Measurements from ENCODE around the gene CTBP2.

The CTBP2 gene

DNA sequence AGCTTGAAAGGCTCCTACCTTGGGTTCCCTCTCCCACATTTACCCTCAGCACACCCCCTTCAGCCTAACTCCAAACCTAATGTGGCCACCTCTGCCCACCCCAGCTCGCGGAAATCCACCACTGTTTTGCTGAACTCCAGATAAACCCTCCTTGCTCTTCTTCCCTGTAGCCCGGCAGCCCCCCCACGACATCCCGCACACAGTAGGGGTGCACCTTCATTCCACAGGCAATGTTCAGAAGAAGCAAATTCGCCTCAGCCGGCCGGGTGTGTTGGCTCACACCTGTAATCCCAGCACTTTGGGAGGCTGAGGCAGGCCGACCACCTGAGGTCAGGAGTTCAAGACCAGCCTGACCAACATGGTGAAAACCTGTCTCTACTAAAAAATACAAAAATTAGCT, 17.4 kb downstream of the CTBP2 start:
- Histone ChIP-seq H3K36me3 (ENCODE audit: control insufficient read depth, insufficient read depth, low read length) (peaks cover 87% of the 10 kb centered on the region), H3K4me1 (ENCODE audit: control insufficient read depth, insufficient read depth, low read length, poor library complexity, severe bottlenecking) (peaks cover 13% of the 10 kb centered on the region), H3K9me3 (ENCODE audit: control insufficient read depth, low read length) (no peaks in the 10 kb centered on the region), H3K4me3 (ENCODE audit: extremely low read depth, insufficient read depth, low read length, poor library complexity, severe bottlenecking) (no peak overlapping the region), H3K27ac (ENCODE audit: low read depth, low read length, severe bottlenecking) (no peak overlapping the region)
- WGBS, 2 experiments (ENCODE audit: insufficient coverage in 2 of 2), result 94 to 95% methylated on average over 6 to 9 of the region's 9 CpGs

- H3K27ac ChIP-seq (ENCODE audit: low read depth, low read length, severe bottlenecking), result no peak overlapping the region
- 96 to 97% methylated on average over 9 to 10 of the region's 12 CpGs for WGBS, 2 experiments (ENCODE audit: insufficient coverage in 2 of 2)
- no peak overlapping the region for H3K4me3 ChIP-seq (ENCODE audit: extremely low read depth, insufficient read depth, low read length, poor library complexity, severe bottlenecking)
- no peaks in the 10 kb centered on the region for H3K9me3 ChIP-seq (ENCODE audit: control insufficient read depth, low read length)
- peaks cover 87% of the 10 kb centered on the region for H3K36me3 ChIP-seq (ENCODE audit: control insufficient read depth, insufficient read depth, low read length)
- peaks cover 13% of the 10 kb centered on the region for H3K4me1 ChIP-seq (ENCODE audit: control insufficient read depth, insufficient read depth, low read length, poor library complexity, severe bottlenecking)
These were observed 18.4 kb downstream of the CTBP2 start for GRCh38 chr10:125141860-125142484.

DNA sequence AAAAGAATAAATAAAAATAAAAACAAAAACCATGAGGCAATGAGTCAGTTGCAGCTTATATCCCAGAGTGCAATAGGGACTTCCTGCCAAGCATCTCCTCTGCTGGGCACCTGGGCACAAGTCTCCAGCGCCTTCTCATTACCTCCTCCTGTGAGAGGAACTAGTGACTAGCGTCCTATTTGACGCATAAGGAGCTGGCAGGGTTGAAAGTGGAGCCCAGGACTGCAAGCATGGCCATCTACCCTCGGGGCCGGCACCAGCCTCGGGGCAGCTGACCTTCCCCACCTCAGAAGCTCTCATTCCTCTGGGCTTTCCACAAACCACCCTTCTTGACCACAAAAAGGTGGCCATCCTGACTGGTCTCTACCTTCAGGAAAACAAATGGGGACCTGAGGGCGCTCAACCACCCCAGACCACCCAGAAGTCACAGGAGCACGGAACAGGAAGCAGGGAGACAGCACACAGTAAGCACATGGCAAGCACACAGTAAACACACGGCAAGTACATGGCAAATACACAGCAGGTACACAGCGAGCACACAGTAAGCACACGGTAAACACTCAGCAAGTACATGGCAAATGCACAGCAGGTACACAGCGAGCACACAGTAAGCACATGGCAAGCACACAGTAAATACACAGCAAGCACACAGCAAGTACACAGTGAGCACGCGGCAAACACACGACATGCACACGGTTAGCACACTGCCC, 19.1 kb downstream of the CTBP2 start:
- Histone ChIP-seq H3K36me3 (ENCODE audit: control insufficient read depth, insufficient read depth, low read length) (peaks cover 88% of the 10 kb centered on the region), H3K4me1 (ENCODE audit: control insufficient read depth, insufficient read depth, low read length, poor library complexity, severe bottlenecking) (peaks cover 19% of the 10 kb centered on the region), H3K4me3 (ENCODE audit: extremely low read depth, insufficient read depth, low read length, poor library complexity, severe bottlenecking) (no peak overlapping the region), H3K27ac (ENCODE audit: low read depth, low read length, severe bottlenecking) (no peak overlapping the region), H3K9me3 (ENCODE audit: control insufficient read depth, low read length) (no peaks in the 10 kb centered on the region)
- 87 to 97% methylated on average over 8 to 11 of the region's 16 CpGs for WGBS, 2 experiments (ENCODE audit: insufficient coverage in 2 of 2)

GRCh38 chr10:125140151-125140550, 20.2 kb downstream of the CTBP2 start:
- Histone ChIP-seq H3K4me3 (ENCODE audit: extremely low read depth, insufficient read depth, low read length, poor library complexity, severe bottlenecking) (no peak overlapping the region), H3K27ac (ENCODE audit: low read depth, low read length, severe bottlenecking) (no peak overlapping the region), H3K9me3 (ENCODE audit: control insufficient read depth, low read length) (no peaks in the 10 kb centered on the region), H3K36me3 (ENCODE audit: control insufficient read depth, insufficient read depth, low read length) (peaks cover 88% of the 10 kb centered on the region), H3K4me1 (ENCODE audit: control insufficient read depth, insufficient read depth, low read length, poor library complexity, severe bottlenecking) (peaks cover 18% of the 10 kb centered on the region)
- WGBS, 2 experiments (ENCODE audit: insufficient coverage in 2 of 2), result 96 to 97% methylated on average over 7 to 9 of the region's 11 CpGs

DNA sequence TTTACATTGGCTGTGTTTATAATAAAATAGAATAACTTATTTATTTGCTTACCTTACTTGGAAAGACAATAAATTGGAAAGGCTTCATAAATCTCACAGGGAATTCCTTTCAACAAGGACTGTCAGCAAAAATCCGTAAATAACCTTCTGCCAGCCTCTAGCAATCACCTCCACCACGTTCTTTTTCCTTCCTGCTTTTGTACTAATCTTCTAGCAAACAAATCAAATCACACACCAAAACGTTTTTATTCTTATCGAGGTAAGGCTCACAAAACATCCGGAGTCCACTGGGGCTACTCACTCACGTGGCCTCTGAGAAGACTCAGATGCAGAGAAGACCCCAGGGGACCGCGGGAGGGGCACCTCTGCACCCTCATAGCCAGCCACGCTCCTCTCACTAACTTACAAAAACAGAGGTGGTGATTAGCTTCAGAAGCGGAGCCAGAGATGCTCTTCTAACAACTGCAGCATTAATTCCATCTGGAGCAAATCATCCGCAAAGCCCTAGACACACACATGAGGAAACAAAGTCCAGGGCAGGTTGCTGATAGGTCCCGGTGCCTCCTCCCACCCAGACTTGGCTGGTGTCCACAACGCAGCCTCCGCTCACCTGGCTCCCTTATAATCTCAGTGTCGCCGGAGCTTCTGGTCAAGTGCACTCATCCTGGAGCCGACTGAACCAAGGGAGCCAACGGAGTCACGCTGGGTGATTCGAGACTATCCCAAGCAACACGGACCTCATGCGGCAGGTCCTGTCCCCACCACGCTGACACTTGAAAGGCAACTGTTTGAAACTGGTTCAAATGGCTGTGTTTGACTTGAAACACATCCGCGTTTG, 22.5 kb downstream of the CTBP2 start:
- H3K9me3 ChIP-seq (ENCODE audit: control insufficient read depth, low read length), result no peaks in the 10 kb centered on the region
- WGBS, 2 experiments (ENCODE audit: insufficient coverage in 2 of 2), result 89 to 91% methylated on average over 22 to 25 of the region's 25 CpGs
- peaks cover 18% of the 10 kb centered on the region for H3K4me1 ChIP-seq (ENCODE audit: control insufficient read depth, insufficient read depth, low read length, poor library complexity, severe bottlenecking)
- peaks cover 91% of the 10 kb centered on the region for H3K36me3 ChIP-seq (ENCODE audit: control insufficient read depth, insufficient read depth, low read length)
- H3K4me3 ChIP-seq (ENCODE audit: extremely low read depth, insufficient read depth, low read length, poor library complexity, severe bottlenecking), result no peak overlapping the region
- H3K27ac ChIP-seq (ENCODE audit: low read depth, low read length, severe bottlenecking), result no peak overlapping the region

DNA sequence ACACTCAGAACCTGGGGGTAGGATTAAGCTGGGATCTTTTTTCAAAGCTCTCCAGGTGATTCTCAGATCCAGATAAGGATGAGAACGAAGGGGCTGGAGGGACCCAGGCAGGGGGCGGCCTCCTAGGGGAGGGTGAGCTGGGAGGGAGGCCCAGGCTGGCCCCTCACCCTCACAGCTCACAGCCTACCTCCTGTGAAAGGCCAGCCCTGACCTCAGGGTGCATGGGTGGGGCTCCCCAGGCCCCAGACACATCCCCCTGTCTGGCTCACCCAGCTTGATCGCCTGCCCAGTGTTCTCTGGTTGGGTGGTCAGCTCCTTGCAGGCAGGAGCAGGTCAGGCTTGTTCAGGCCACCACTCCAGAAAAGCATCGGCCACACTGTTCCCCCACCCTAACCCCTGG, 24.3 kb downstream of the CTBP2 start:
- no peak overlapping the region for H3K4me3 ChIP-seq (ENCODE audit: extremely low read depth, insufficient read depth, low read length, poor library complexity, severe bottlenecking)
- no peak overlapping the region for H3K27ac ChIP-seq (ENCODE audit: low read depth, low read length, severe bottlenecking)
- 100% methylated on average over 2 of the region's 4 CpGs for WGBS, 2 experiments (ENCODE audit: insufficient coverage in 2 of 2)
- peaks cover 14% of the 10 kb centered on the region for H3K4me1 ChIP-seq (ENCODE audit: control insufficient read depth, insufficient read depth, low read length, poor library complexity, severe bottlenecking)
- peaks cover 89% of the 10 kb centered on the region for H3K36me3 ChIP-seq (ENCODE audit: control insufficient read depth, insufficient read depth, low read length)
- H3K9me3 ChIP-seq (ENCODE audit: control insufficient read depth, low read length), result peaks cover 4% of the 10 kb centered on the region

DNA sequence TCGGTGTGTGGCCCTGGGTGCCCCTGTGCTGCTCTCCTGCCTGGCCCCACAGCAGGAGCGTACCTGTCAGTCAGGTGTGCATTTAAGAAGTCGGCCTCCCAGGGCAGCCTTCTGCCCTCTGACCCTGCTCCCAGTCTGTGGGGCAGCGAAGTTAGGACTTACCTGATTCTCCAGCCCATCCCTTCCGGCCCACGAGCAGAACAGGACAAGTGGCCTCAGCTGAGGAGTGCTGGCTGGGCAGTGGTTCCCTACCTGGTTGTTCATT, 24.7 kb downstream of the CTBP2 start:
- no peak overlapping the region for H3K27ac ChIP-seq (ENCODE audit: low read depth, low read length, severe bottlenecking)
- H3K4me1 ChIP-seq (ENCODE audit: control insufficient read depth, insufficient read depth, low read length, poor library complexity, severe bottlenecking), result peaks cover 14% of the 10 kb centered on the region
- no peak overlapping the region for H3K4me3 ChIP-seq (ENCODE audit: extremely low read depth, insufficient read depth, low read length, poor library complexity, severe bottlenecking)
- peaks cover 4% of the 10 kb centered on the region for H3K9me3 ChIP-seq (ENCODE audit: control insufficient read depth, low read length)
- peaks cover 90% of the 10 kb centered on the region for H3K36me3 ChIP-seq (ENCODE audit: control insufficient read depth, insufficient read depth, low read length)
- WGBS, 2 experiments (ENCODE audit: insufficient coverage in 2 of 2), result 93 to 95% methylated on average over 6 of the region's 6 CpGs

DNA sequence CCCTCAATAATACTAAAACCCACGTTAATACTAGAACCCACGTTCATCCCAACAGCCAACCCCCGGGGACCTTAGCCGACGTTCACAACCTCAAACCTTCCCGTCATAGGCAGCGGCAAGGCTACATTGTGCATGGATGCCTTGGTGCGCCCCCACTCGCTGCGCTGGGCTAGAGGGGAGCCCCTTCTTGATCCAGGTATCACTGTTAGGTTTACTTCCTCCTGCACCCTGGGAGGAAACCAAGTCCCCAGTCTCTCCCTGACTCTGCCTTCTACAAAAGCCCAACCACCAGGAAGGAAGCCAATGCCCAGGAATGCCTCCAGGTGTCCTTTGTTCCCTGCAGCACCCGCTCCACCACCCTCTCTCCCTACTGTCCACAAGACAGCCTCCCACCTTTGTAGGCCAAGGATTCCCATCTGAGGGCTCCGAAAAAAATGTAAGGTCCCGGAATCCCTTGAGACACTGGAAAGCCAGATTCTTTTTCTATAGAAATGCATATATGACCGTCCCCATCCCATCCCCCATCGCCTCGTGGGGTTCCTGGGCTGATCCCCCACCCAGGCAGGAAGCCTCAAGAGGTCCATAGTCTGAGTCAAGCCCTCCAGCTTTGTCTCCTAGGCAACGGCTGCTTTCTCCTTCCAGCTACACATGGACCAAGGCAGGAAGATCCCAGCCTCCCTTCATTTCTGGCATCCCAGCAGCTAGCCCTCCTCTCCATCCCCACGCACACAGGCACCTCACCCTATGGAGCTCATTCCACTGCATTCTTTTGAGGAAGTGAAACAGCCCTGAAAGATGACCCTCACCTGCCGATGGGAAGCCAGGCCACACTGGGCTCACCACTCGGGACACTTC, 25.2 kb downstream of the CTBP2 start:
- Histone ChIP-seq H3K9me3 (ENCODE audit: control insufficient read depth, low read length) (peaks cover 4% of the 10 kb centered on the region), H3K27ac (ENCODE audit: low read depth, low read length, severe bottlenecking) (no peak overlapping the region), H3K4me3 (ENCODE audit: extremely low read depth, insufficient read depth, low read length, poor library complexity, severe bottlenecking) (no peak overlapping the region), H3K4me1 (ENCODE audit: control insufficient read depth, insufficient read depth, low read length, poor library complexity, severe bottlenecking) (peaks cover 14% of the 10 kb centered on the region), H3K36me3 (ENCODE audit: control insufficient read depth, insufficient read depth, low read length) (peaks cover 89% of the 10 kb centered on the region)
- WGBS, 2 experiments (ENCODE audit: insufficient coverage in 2 of 2), result 79 to 81% methylated on average over 19 to 20 of the region's 20 CpGs

DNA sequence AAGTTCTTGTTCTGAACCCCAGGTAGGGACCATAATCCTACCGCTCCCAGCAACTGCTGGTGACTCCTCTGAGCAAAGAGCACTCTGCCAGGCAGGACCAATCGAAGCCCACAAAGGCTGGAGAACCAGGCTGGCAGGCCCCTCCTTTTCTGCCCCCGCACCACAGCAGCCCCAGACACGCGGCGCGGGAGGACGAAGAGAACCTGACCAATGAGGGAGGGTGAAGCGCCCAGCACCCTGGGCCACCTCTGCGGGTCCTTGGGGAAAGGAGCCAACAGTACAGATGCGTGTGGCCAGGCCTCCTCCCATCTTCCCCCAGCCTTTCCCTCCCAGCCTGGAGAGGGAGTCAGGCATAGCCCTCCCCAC, 25.9 kb downstream of the CTBP2 start:
- 75 to 92% methylated on average over 5 of the region's 11 CpGs for WGBS, 2 experiments (ENCODE audit: insufficient coverage in 2 of 2)
- Histone ChIP-seq H3K4me3 (ENCODE audit: extremely low read depth, insufficient read depth, low read length, poor library complexity, severe bottlenecking) (no peak overlapping the region), H3K36me3 (ENCODE audit: control insufficient read depth, insufficient read depth, low read length) (peaks cover 89% of the 10 kb centered on the region), H3K27ac (ENCODE audit: low read depth, low read length, severe bottlenecking) (no peak overlapping the region), H3K9me3 (ENCODE audit: control insufficient read depth, low read length) (peaks cover 4% of the 10 kb centered on the region), H3K4me1 (ENCODE audit: control insufficient read depth, insufficient read depth, low read length, poor library complexity, severe bottlenecking) (peaks cover 14% of the 10 kb centered on the region)

DNA sequence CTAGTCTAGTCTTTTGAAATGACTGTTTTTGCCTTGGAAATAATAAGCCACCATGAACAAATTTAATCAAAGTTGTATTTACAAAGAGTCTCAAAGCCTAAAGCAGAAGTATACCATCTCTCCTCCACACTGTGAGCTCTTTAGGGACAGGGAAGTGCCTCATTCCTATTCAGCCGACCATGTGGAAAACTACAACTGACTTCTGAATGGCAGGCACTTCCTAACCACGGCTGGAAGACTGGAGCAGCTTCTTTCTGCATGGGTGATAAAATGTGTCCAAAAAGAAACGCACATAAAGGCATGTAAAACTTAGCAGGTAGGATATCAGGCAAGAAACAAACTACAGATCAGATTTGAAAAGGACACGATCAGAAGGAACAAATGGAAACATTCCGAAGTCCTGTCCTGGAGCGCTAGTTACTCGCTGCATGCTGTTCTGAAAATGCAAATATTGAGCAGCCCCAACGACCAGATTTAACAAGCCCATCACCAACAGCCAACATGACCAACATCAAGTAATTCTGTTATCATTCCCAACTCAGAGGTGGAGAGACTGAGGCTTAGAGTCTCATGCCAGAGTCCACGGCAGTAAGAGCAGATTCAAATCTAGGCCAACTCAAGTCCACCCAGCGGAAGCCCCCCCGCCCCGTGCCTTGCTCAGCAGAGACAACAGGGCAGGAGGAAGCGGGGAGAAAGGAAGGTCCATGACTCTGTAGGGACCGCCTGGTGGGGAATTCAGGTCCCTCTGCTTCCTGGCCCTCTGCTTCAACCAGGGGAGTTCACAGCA, 26.5 kb downstream of the CTBP2 start:
- H3K36me3 ChIP-seq (ENCODE audit: control insufficient read depth, insufficient read depth, low read length), result peaks cover 89% of the 10 kb centered on the region
- H3K27ac ChIP-seq (ENCODE audit: low read depth, low read length, severe bottlenecking), result no peak overlapping the region
- H3K9me3 ChIP-seq (ENCODE audit: control insufficient read depth, low read length), result peaks cover 4% of the 10 kb centered on the region
- WGBS, 2 experiments (ENCODE audit: insufficient coverage in 2 of 2), result 84 to 86% methylated on average over 12 to 14 of the region's 14 CpGs
- H3K4me3 ChIP-seq (ENCODE audit: extremely low read depth, insufficient read depth, low read length, poor library complexity, severe bottlenecking), result no peak overlapping the region
- H3K4me1 ChIP-seq (ENCODE audit: control insufficient read depth, insufficient read depth, low read length, poor library complexity, severe bottlenecking), result peaks cover 14% of the 10 kb centered on the region

Measured in mesodermal cell (in vitro differentiated cells).